Measurements from ENCODE around the gene NRXN3.

The NRXN3 gene

DNA sequence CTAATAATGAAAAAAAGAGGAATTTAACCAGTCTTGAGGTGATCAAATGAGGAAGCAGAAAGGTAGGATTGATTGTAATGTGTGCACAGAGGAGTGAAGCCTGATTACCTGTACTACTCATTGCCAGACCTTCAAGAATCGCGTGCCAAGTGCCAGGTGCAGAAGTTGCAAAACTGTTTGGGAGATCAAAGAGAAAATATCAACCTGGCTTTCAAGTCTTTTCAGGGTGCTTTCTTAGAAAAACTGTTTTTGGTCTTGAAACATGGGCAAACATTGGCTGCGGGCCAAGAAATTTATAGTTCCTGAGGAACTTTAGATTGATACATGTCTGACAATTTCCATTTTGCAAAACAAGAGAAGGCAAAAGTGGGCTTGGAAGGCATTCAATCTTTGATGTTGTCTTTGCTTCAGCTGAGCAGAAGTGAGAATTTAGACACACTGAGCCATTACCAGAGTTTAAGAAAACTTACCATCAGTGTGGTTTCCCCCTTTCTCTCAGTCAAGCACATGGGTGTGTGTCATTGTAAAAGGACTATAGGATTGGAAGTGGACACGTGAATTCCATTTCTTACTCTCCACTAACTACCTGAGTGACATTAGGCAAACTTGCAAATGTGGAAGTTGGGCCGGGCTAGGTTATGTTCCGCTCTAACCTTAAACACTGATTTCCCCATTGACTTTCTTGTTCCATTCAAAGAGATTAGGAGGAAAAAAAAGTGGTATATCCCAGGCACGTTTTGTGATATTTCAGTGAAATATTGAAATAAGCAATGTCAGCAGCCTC, 1555.0 kb downstream of the NRXN3 start:
- H3K36me3 Mint-ChIP-seq (ENCODE audit: low read depth) = no peaks in the 10 kb centered on the region
- no peak overlapping the region for H3K4me3 Mint-ChIP-seq
- no peaks in the 10 kb centered on the region for H3K9me3 Mint-ChIP-seq
- no peak overlapping the region for H3K27ac Mint-ChIP-seq
- no peaks in the 10 kb centered on the region for H3K27me3 Mint-ChIP-seq (ENCODE audit: low read depth)
- peaks cover 2% of the 10 kb centered on the region for H3K4me1 Mint-ChIP-seq (ENCODE audit: low read depth)

GRCh38 chr14:79727900-79728299, 1557.7 kb downstream of the NRXN3 start:
- Mint-ChIP-seq H3K27me3 (ENCODE audit: low read depth) (no peaks in the 10 kb centered on the region), H3K27ac (no peak overlapping the region), H3K36me3 (ENCODE audit: low read depth) (no peaks in the 10 kb centered on the region), H3K4me1 (ENCODE audit: low read depth) (peaks cover 11% of the 10 kb centered on the region), H3K9me3 (no peaks in the 10 kb centered on the region), H3K4me3 (no peak overlapping the region)

DNA sequence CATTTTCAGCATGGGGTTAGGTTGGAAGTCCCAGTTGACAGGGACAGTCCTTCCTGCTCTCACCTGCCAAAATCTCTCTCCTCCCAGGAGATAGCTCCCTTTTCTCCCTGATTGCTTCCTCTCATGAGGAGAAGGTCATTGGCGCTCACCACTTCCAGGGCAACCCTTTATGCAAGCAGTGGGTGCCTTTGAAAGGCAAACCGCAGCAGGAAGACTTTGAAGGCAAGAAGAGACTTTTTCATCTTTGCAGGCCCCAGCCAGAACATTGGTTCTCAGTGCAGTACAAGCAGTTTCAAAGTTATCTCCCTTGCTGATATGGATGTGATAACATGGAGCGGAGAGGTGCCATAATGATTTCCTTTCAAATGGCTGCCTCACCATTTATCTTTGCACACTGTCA, 1558.2 kb downstream of the NRXN3 start:
- H3K4me1 Mint-ChIP-seq (ENCODE audit: low read depth) = peaks cover 11% of the 10 kb centered on the region
- no peaks in the 10 kb centered on the region for H3K27me3 Mint-ChIP-seq (ENCODE audit: low read depth)
- no peaks in the 10 kb centered on the region for H3K9me3 Mint-ChIP-seq
- no peaks in the 10 kb centered on the region for H3K36me3 Mint-ChIP-seq (ENCODE audit: low read depth)
- H3K4me3 Mint-ChIP-seq = no peak overlapping the region
- no peak overlapping the region for H3K27ac Mint-ChIP-seq

DNA sequence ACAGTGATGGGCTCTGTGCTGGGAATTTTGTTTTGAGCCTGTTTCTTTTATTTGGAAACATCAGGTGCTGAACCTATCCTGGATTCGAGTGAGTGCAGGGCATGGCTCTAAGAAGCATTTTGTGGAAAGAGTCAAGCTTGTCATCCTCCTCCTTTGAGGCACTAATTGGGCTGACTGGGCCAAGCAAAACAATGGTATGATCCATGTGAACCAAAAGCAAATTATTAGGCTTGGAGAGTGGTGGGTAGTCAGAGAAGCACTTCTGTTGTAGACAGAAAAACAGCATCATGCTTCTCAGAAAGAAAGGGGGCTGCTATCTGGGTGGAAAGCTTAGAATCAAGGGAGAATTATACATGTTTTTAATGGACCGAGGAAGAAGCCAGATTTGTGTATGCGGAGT, 1559.6 kb downstream of the NRXN3 start:
- Mint-ChIP-seq H3K36me3 (ENCODE audit: low read depth) (no peaks in the 10 kb centered on the region), H3K4me1 (ENCODE audit: low read depth) (peaks cover 11% of the 10 kb centered on the region), H3K9me3 (no peaks in the 10 kb centered on the region)

DNA sequence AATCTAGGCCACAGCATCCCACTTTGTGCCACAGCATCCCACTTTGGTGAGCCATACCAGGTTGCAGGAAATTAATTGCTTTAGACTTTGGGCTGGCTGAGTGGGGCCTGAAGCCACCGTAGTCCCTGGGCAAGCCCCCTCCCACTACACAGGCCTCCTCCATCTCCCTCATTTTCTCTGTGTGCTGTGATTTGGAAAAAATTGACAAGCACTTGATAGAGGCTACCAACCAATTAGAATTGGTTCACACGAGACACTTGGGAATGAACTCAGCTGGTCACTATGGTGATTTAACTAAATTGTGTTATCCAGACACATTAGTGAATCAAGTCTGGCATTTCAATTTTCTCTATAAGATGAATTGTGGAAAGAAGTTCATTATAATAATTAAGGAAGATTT, 1560.0 kb downstream of the NRXN3 start:
- Mint-ChIP-seq H3K4me1 (ENCODE audit: low read depth) (peaks cover 11% of the 10 kb centered on the region), H3K27me3 (ENCODE audit: low read depth) (no peaks in the 10 kb centered on the region), H3K27ac (no peak overlapping the region), H3K36me3 (ENCODE audit: low read depth) (no peaks in the 10 kb centered on the region), H3K9me3 (no peaks in the 10 kb centered on the region), H3K4me3 (no peak overlapping the region)

More for the DNA sequence above, 1559.6 kb downstream of the NRXN3 start:
- Mint-ChIP-seq H3K4me3 (no peak overlapping the region), H3K27me3 (ENCODE audit: low read depth) (no peaks in the 10 kb centered on the region), H3K27ac (no peak overlapping the region)

GRCh38 chr14:79730953-79731352, 1560.8 kb downstream of the NRXN3 start:
- H3K4me3 Mint-ChIP-seq = no peak overlapping the region
- peaks cover 11% of the 10 kb centered on the region for H3K4me1 Mint-ChIP-seq (ENCODE audit: low read depth)

GRCh38 chr14:79732911-79733655, 1562.9 kb downstream of the NRXN3 start:
- Mint-ChIP-seq H3K9me3 (peaks cover 9% of the 10 kb centered on the region), H3K36me3 (ENCODE audit: low read depth) (no peaks in the 10 kb centered on the region), H3K4me3 (no peak overlapping the region), H3K27me3 (ENCODE audit: low read depth) (no peaks in the 10 kb centered on the region), H3K4me1 (ENCODE audit: low read depth) (peaks cover 11% of the 10 kb centered on the region), H3K27ac (no peak overlapping the region)

More at GRCh38 chr14:79730953-79731352, 1560.8 kb downstream of the NRXN3 start:
- H3K27ac Mint-ChIP-seq = no peak overlapping the region
- no peaks in the 10 kb centered on the region for H3K36me3 Mint-ChIP-seq (ENCODE audit: low read depth)
- peaks cover 1% of the 10 kb centered on the region for H3K9me3 Mint-ChIP-seq
- H3K27me3 Mint-ChIP-seq (ENCODE audit: low read depth) = no peaks in the 10 kb centered on the region

DNA sequence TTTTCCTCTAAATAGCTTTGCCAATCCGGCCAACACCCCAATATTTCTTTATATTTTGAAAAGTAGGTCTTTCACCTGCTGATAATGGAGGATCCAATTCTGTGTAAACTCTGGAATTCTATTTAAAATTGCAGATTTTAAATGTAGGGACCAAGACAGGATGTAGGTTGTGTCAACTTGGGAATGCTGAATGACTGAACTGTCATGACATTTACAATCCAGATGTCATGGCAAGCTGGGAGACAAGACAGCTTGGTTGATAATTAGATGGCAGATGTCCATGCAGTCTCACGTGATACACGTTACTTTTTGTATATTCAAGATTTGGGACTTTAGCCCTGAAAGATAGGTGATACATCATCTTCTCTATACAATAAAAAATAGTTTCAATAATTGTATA, 1564.0 kb downstream of the NRXN3 start:
- H3K27me3 Mint-ChIP-seq (ENCODE audit: low read depth) = no peaks in the 10 kb centered on the region
- peaks cover 11% of the 10 kb centered on the region for H3K4me1 Mint-ChIP-seq (ENCODE audit: low read depth)
- no peak overlapping the region for H3K27ac Mint-ChIP-seq
- peaks cover 9% of the 10 kb centered on the region for H3K9me3 Mint-ChIP-seq
- H3K36me3 Mint-ChIP-seq (ENCODE audit: low read depth) = no peaks in the 10 kb centered on the region
- H3K4me3 Mint-ChIP-seq = no peak overlapping the region

DNA sequence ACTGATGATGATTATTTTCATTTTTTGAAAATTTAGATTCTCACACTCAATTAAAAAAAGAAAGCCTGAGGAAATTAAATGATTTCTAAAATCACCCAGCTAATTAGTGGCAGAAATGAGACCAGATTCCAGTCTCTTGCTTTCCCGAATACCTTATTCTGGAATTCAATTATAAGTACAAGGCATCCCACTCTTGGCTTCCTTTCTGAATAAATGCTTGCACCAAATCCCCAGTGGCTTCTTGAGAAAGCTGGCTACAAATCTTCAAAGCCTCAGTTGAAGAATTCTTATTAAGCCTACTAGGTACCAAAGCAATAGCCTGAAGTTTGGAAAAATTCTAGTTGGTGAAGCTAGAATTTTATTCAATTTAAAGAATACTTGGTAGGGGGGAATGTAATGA, 1564.5 kb downstream of the NRXN3 start:
- Mint-ChIP-seq H3K4me1 (ENCODE audit: low read depth) (peaks cover 11% of the 10 kb centered on the region), H3K27me3 (ENCODE audit: low read depth) (no peaks in the 10 kb centered on the region), H3K27ac (no peak overlapping the region), H3K36me3 (ENCODE audit: low read depth) (no peaks in the 10 kb centered on the region), H3K4me3 (no peak overlapping the region), H3K9me3 (peaks cover 9% of the 10 kb centered on the region)

GRCh38 chr14:79735121-79735520, 1564.9 kb downstream of the NRXN3 start:
- Mint-ChIP-seq H3K9me3 (peaks cover 9% of the 10 kb centered on the region), H3K27me3 (ENCODE audit: low read depth) (no peaks in the 10 kb centered on the region), H3K4me1 (ENCODE audit: low read depth) (peaks cover 9% of the 10 kb centered on the region), H3K27ac (no peak overlapping the region), H3K4me3 (no peak overlapping the region), H3K36me3 (ENCODE audit: low read depth) (no peaks in the 10 kb centered on the region)

- Mint-ChIP-seq H3K9me3 (peaks cover 9% of the 10 kb centered on the region), H3K4me3 (no peak overlapping the region), H3K36me3 (ENCODE audit: low read depth) (no peaks in the 10 kb centered on the region), H3K27ac (no peak overlapping the region), H3K27me3 (ENCODE audit: low read depth) (no peaks in the 10 kb centered on the region), H3K4me1 (ENCODE audit: low read depth) (no peaks in the 10 kb centered on the region)
Observed at GRCh38 chr14:79740066-79740601, 1570.0 kb downstream of the NRXN3 start.

DNA sequence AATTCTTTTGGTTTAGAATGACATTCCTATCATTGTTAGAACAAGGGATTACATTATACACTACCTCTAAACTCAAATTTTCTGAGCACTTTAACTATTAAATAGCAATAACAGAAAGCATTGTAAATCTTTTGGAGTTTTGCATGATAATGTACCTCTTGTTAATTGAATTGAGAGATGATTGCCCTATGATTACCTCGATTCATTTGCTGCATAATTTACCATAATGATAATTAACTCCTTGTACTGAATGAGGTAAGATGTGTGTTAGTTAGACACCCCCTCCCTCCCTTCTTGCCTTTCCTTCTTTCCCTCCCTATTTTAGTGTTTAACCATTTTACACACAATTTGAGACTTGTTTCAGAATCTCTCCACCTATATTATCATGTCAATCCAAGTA, 1572.0 kb downstream of the NRXN3 start:
- Mint-ChIP-seq H3K36me3 (ENCODE audit: low read depth) (no peaks in the 10 kb centered on the region), H3K27me3 (ENCODE audit: low read depth) (no peaks in the 10 kb centered on the region), H3K4me3 (no peak overlapping the region), H3K4me1 (ENCODE audit: low read depth) (no peaks in the 10 kb centered on the region), H3K9me3 (no peaks in the 10 kb centered on the region), H3K27ac (no peak overlapping the region)

DNA sequence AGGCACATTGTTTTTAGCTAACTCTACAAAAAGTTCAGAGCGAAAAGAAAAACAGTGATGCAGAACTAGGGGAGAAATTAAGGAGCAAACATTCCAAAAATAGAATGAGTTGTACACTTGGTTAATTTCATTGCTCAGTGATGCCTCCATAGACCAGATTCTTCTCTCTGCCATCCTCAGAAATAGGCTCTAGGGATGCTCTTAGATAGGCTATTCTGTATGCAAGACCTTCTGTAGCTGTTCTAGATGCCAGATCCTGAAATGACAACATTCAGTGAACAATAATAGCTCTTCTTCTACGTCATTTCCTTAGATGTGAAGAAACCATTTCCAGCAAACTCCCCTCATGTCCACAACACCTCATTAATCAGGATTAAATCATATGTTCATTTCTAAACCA, 1574.9 kb downstream of the NRXN3 start:
- no peaks in the 10 kb centered on the region for H3K36me3 Mint-ChIP-seq (ENCODE audit: low read depth)
- H3K27ac Mint-ChIP-seq = no peak overlapping the region
- H3K4me3 Mint-ChIP-seq = no peak overlapping the region
- no peaks in the 10 kb centered on the region for H3K27me3 Mint-ChIP-seq (ENCODE audit: low read depth)
- H3K4me1 Mint-ChIP-seq (ENCODE audit: low read depth) = no peaks in the 10 kb centered on the region
- no peaks in the 10 kb centered on the region for H3K9me3 Mint-ChIP-seq

- Mint-ChIP-seq H3K4me3 (no peak overlapping the region), H3K4me1 (ENCODE audit: low read depth) (no peaks in the 10 kb centered on the region), H3K27me3 (ENCODE audit: low read depth) (no peaks in the 10 kb centered on the region), H3K27ac (no peak overlapping the region), H3K36me3 (ENCODE audit: low read depth) (no peaks in the 10 kb centered on the region), H3K9me3 (no peaks in the 10 kb centered on the region)
Observed at GRCh38 chr14:79749065-79749464, 1578.9 kb downstream of the NRXN3 start.

DNA sequence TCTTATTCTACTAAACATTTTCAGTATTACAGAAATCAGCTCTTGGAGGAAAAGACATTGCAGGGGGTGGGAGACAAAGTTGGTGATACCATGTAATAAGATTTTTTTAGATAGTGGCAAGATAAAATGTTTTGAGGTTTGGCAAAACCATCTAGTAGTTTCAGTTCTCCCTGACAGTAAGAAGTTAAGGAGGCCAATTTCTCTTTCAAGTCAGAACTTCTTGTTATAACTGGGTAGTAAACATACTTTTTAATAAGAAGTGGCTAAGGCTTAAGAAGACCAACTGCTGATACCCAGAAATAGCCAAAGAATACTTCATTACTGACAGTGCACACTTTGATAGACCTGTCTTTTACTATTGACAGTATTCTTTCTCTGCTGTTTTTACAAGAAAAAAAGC, 1588.8 kb downstream of the NRXN3 start:
- H3K9me3 Mint-ChIP-seq = peaks cover 23% of the 10 kb centered on the region
- no peak overlapping the region for H3K27ac Mint-ChIP-seq
- no peaks in the 10 kb centered on the region for H3K4me1 Mint-ChIP-seq (ENCODE audit: low read depth)
- no peak overlapping the region for H3K4me3 Mint-ChIP-seq
- H3K36me3 Mint-ChIP-seq (ENCODE audit: low read depth) = no peaks in the 10 kb centered on the region
- no peaks in the 10 kb centered on the region for H3K27me3 Mint-ChIP-seq (ENCODE audit: low read depth)
